ENCODE data around the gene CNKSR2.

The CNKSR2 gene

DNA sequence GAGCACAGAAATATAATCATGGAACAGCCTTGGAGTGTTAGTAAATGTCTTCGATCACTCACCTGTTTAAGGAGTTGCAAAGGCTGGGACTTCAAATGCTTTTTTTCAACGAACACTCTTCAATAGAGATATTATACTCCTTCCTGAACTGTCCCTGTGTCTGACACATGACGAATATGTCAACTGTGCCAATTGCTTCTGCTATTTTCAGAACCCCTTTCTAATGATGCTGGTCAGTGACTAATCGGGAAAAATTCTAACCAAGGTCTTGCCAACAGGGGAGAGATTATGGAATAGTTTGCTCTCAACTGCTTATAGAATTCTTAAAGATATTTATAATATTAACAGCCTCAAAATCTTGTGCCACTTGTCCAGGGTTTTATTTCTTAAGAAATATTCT lies 292.5 kb downstream of the CNKSR2 start:
- DNase-seq (ENCODE audit: low read depth in 2 of 2): no peak

GRCh38 chrX:21674430-21675186 lies 300.4 kb downstream of the CNKSR2 start:
- DNase-seq (ENCODE audit: low read depth in 2 of 2): no peak

DNA sequence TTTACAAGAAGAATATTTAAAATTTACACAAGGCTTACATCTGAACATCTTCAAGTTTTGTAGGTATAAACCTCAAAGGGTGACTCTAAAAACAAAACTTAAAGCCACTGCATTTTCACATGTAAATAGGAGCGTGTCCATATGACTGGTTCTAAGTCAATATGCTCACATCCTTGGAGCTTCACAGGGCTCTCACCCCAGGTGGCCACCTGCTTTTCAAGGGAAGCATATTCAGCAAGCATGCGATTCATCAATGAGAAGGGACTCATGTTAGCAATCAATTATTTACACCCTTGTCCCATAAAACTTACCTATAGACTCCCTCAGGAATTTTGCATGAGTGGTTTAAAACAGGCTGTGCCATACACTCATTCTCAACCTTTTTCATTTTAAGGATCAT lies 301.7 kb downstream of the CNKSR2 start:
- no peak for DNase-seq (ENCODE audit: low read depth in 2 of 2)

DNA sequence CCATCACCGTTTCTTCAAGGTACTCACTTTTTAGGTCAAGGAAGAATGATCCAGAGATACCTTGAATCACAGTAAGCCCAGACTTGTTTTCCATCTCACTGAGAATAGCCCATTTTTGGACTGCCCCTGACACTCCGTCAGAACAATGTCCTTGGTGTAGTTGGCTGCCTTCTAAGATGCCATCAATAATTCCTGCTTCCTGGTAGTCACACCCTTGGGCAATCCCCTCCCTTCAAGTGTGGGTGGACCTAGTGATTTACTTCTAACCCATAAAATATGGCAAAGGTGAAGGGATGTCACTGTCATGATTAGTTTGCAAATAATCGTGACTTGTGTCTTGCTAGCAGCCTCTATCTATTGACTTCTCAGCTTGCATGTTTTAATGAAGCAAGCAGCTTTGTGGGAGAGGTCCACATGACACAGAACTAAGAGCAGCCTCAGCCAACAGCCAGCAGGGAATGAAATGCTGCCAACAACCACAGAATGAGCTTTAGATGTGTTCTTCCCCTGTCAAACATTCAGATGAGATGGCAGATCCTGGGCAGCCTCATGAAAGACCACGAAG lies 303.9 kb downstream of the CNKSR2 start:
- no peak for DNase-seq (ENCODE audit: low read depth in 2 of 2)

GRCh38 chrX:21683941-21684340 lies 309.7 kb downstream of the CNKSR2 start:
- DNase-seq (ENCODE audit: low read depth in 2 of 2): no peak

GRCh38 chrX:21691512-21692018 lies 317.3 kb downstream of the CNKSR2 start:
- DNase-seq (ENCODE audit: low read depth in 2 of 2): no peak

DNA sequence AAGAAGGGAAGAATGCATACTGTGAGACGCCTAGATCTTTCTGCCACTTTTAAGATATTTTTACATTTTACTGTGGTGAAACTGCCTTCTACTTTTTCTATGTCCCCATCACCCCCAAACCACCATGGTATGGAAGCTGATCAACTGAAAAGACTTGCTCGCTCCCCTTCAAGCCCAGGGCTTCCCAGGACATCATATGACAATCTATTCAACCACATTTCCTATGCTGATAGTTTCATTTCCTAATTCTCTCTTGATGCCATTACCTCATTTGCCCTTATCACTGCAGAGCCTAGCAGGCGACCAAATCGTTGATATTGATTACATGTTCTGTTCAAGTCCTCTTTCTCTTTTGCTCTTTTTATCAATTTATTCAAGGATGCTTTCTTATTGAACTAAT lies 324.1 kb downstream of the CNKSR2 start:
- DNase-seq (ENCODE audit: low read depth in 2 of 2): no peak

DNA sequence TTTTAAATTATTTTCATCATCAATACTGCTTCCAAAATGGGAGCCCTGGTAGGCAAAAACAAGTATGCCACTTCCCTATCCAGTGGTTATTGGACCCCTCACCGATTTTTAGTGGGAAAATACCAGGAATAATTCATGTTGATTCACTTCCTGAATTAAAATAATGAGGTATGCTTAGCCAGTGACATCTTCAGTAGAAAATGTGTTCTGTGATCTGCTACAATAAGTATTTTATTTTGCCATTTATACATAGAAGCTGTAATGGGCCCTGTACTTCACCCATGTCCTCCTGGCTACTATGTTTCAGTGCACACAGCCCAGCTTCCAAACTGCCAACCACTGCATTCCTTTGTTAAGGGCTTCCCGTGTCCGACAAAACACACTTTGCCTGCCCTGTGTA lies 324.9 kb downstream of the CNKSR2 start:
- no peak for DNase-seq (ENCODE audit: low read depth in 2 of 2)

GRCh38 chrX:21700275-21700674 lies 326.1 kb downstream of the CNKSR2 start:
- no peak for DNase-seq (ENCODE audit: low read depth in 2 of 2)

DNA sequence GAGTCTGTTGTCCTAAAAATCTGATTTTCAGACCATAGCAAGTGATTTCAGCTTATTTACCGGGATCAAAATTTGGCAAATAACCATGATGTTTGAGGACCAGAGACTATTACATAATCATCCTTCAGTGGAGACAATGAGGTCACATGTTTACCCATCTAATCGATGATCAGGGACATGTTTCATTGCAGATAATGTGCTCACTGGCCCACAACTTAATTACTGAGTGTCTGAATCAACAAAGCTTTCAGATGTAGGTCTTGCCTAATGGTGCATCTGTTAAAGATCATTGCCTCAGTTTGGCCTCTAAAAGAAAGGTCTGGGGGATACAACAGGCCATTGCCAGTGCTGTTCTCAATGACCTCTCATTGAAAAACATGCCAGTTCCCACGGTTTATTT lies 326.7 kb downstream of the CNKSR2 start:
- no peak for DNase-seq (ENCODE audit: low read depth in 2 of 2)

- no peak for DNase-seq (ENCODE audit: low read depth in 2 of 2)
These were observed 328.5 kb downstream of the CNKSR2 start for GRCh38 chrX:21702725-21703124.

Data from activated CD8-positive, alpha-beta memory T cell treated with anti-CD3 and anti-CD28 coated beads for 4 hours (primary cell).